H1 (cell line): ENCODE results near the gene MNAT1. TPM values are rescaled to one million over a fixed set of nuclear protein-coding genes. Genes with fewer than 3 reads are reported as not detected.

ENCODE experiments used
- CTCF ChIA-PET: fragments of 300-600 bp; sonication (Branson Sonifier 250); formaldehyde crosslinking; loops from one replicate; lab custom pipeline; 2021; ENCODE audit not compliant: partially characterized antibody; lab: Charles Lee
- POLR2A ChIA-PET: fragments of 300-600 bp; sonication (Branson Sonifier 250); formaldehyde crosslinking; loops from one replicate; lab custom pipeline; 2021; ENCODE audit warnings: inconsistent platforms; ENCODE audit not compliant: partially characterized antibody; lab: Charles Lee
- DNase-seq, 2 experiments: peaks; one replicate each; pipeline versions ENCODE4 v3.0.0 to v3.0.0-alpha.2; 2010 to 2022; ENCODE audit warnings: low spot score in 2 of 2, low read depth in 1 of 2, mixed read lengths in 1 of 2
- FAIRE-seq: peaks from 2 replicates; lab custom pipeline; 2011; peaks lifted over from hg19 to GRCh38; lab: Jason Lieb, UNC
- H2AFZ ChIP-seq: 2 replicates; pipeline ENCODE4 v1.8.1; 2012; ENCODE audit warnings: low read length, inconsistent platforms
- H2AK5ac ChIP-seq: 2 replicates; pipeline ENCODE4 v1.6.1; 2013; ENCODE audit warnings: low read depth, low read length
- H2BK120ac ChIP-seq: replicated peaks from 2 replicates; pipeline ENCODE3; 2013; ENCODE audit warnings: low read depth, low read length, inconsistent platforms
- H2BK12ac ChIP-seq: 2 replicates; pipeline ENCODE4 v1.6.1; 2013; ENCODE audit warnings: low read depth, low read length
- H2BK15ac ChIP-seq: 2 replicates; pipeline ENCODE4 v1.6.1; 2013; ENCODE audit warnings: low read length
- H2BK20ac ChIP-seq: 2 replicates; pipeline ENCODE4 v1.6.1; 2013; ENCODE audit warnings: low read length
- H2BK5ac ChIP-seq: 2 replicates; pipeline ENCODE4 v1.6.1; 2013; ENCODE audit warnings: low read depth, low read length
- H3K14ac ChIP-seq: 2 replicates; pipeline ENCODE4 v1.6.1; 2013; ENCODE audit warnings: inconsistent platforms; ENCODE audit not compliant: insufficient read length
- H3K18ac ChIP-seq: 2 replicates; pipeline ENCODE4 v1.6.1; 2013; ENCODE audit warnings: low read length; ENCODE audit errors: extremely low read depth
- H3K23ac ChIP-seq: 2 replicates; pipeline ENCODE4 v1.6.1; 2013; ENCODE audit warnings: inconsistent platforms; ENCODE audit not compliant: insufficient read length
- H3K23me2 ChIP-seq: 2 replicates; pipeline ENCODE4 v1.6.1; 2013; ENCODE audit warnings: low read depth, low read length
- H3K27ac ChIP-seq: 2 replicates; pipeline ENCODE4 v1.6.1; 2011; ENCODE audit warnings: low read depth, low read length, inconsistent platforms
- H3K27me3 ChIP-seq, 4 experiments: replicated peaks in 1 of 4; 1 replicate in 1 of 4; 2 replicates in 3 of 4; pipeline versions ENCODE4 v1.6.1 to v1.8.1; 2011 to 2013; ENCODE audit warnings: low read length in 3 of 4, mild to moderate bottlenecking in 3 of 4, inconsistent platforms in 2 of 4, mixed read lengths in 2 of 4, moderate library complexity in 1 of 4; ENCODE audit not compliant: control insufficient read depth in 3 of 4, insufficient read depth in 3 of 4; ENCODE audit errors: extremely low read depth in 1 of 4
- H3K36me3 ChIP-seq, 4 experiments: 2 replicates each; pipeline versions ENCODE4 v1.6.1 to v1.8.1; 2011 to 2013; ENCODE audit warnings: mild to moderate bottlenecking in 4 of 4, low read length in 3 of 4, moderate library complexity in 2 of 4, control low read depth in 1 of 4, inconsistent platforms in 1 of 4; ENCODE audit not compliant: insufficient read depth in 4 of 4, control insufficient read depth in 2 of 4
- H3K4ac ChIP-seq: replicated peaks from 2 replicates; pipeline ENCODE3; 2013; ENCODE audit warnings: low read length, low read depth, mixed read lengths, inconsistent platforms; ENCODE audit not compliant: insufficient read length
- H3K4me1 ChIP-seq, 4 experiments: replicated peaks in 1 of 4; 1 replicate in 1 of 4; 2 replicates in 3 of 4; pipeline versions ENCODE4 v1.6.1 to v1.8.1; 2011 to 2013; ENCODE audit warnings: low read length in 3 of 4, inconsistent platforms in 2 of 4, mixed read lengths in 1 of 4; ENCODE audit not compliant: insufficient read depth in 4 of 4, control insufficient read depth in 3 of 4
- H3K4me2 ChIP-seq, 2 experiments: 2 replicates each; pipeline versions ENCODE4 v1.6.1 to v1.8.1; 2011 to 2013; ENCODE audit warnings: low read depth in 2 of 2, low read length in 2 of 2, control low read depth in 1 of 2, inconsistent platforms in 1 of 2, mild to moderate bottlenecking in 1 of 2; ENCODE audit not compliant: insufficient read depth in 1 of 2
- H3K4me3 ChIP-seq, 4 experiments: fragments of 200-600, 300-600 bp in 1 of 4; sonication (generic), shearing (Covaris generic), sonication (Bioruptor Twin) in 1 of 4; 2 replicates each; pipeline versions ENCODE4 v1.5.1 to v1.8.1; 2011 to 2016; ENCODE audit warnings: low read length in 4 of 4, low read depth in 3 of 4, control low read depth in 2 of 4, inconsistent platforms in 2 of 4, mild to moderate bottlenecking in 2 of 4, mixed read lengths in 1 of 4, moderate library complexity in 1 of 4; ENCODE audit not compliant: insufficient read depth in 2 of 4; ENCODE audit errors: extremely low read depth in 1 of 4
- H3K56ac ChIP-seq: replicated peaks from 2 replicates; pipeline ENCODE3; 2013; ENCODE audit warnings: low read depth, mild to moderate bottlenecking, mixed read lengths, low read length, inconsistent platforms; ENCODE audit not compliant: insufficient read length
- H3K79me1 ChIP-seq: 2 replicates; pipeline ENCODE4 v1.6.1; 2013; ENCODE audit warnings: low read depth, low read length, control low read depth
- H3K79me2 ChIP-seq, 2 experiments: 2 replicates each; pipeline versions ENCODE4 v1.6.1 to v1.8.1; 2012 to 2013; ENCODE audit warnings: low read length in 2 of 2, mild to moderate bottlenecking in 2 of 2, inconsistent platforms in 1 of 2; ENCODE audit not compliant: insufficient read depth in 2 of 2, control insufficient read depth in 1 of 2
- H3K9ac ChIP-seq, 4 experiments: replicated peaks in 1 of 4; 1 replicate in 1 of 4; 2 replicates in 3 of 4; pipeline versions ENCODE4 v1.6.1 to v1.8.1; 2011 to 2013; ENCODE audit warnings: low read depth in 3 of 4, low read length in 3 of 4, control low read depth in 2 of 4, mild to moderate bottlenecking in 2 of 4, moderate library complexity in 2 of 4, inconsistent platforms in 1 of 4; ENCODE audit errors: extremely low read depth in 1 of 4
- H3K9me3 ChIP-seq, 2 experiments: 2 replicates each; pipeline versions ENCODE4 v1.6.1 to v1.8.1; 2012 to 2013; ENCODE audit warnings: mild to moderate bottlenecking in 2 of 2, moderate library complexity in 2 of 2, control low read depth in 1 of 2, inconsistent platforms in 1 of 2, low read depth in 1 of 2, low read length in 1 of 2, mixed read lengths in 1 of 2; ENCODE audit not compliant: insufficient read depth in 2 of 2
- H4K20me1 ChIP-seq, 2 experiments: replicated peaks in 1 of 2; 2 replicates each; pipeline versions ENCODE3 to v1.8.1; 2011 to 2013; ENCODE audit warnings: inconsistent platforms in 2 of 2, low read length in 2 of 2, mild to moderate bottlenecking in 1 of 2; ENCODE audit not compliant: insufficient read depth in 2 of 2, control insufficient read depth in 1 of 2
- H4K5ac ChIP-seq: 2 replicates; pipeline ENCODE4 v1.6.1; 2013; ENCODE audit warnings: low read length, low read depth, mixed read lengths, inconsistent platforms; ENCODE audit not compliant: insufficient read length
- H4K8ac ChIP-seq: 2 replicates; pipeline ENCODE4 v1.8.0; 2013; ENCODE audit warnings: mild to moderate bottlenecking, moderate library complexity, low read length, inconsistent platforms; ENCODE audit not compliant: insufficient read depth; ENCODE audit errors: extremely low read depth
- H4K91ac ChIP-seq: replicated peaks from 2 replicates; pipeline ENCODE3; 2013; ENCODE audit warnings: low read length, mixed read lengths, inconsistent platforms; ENCODE audit not compliant: insufficient read length
- CBX5 ChIP-seq: fragments of 300-800, 300-1000 bp; sonication (generic); IDR thresholded peaks from 2 replicates; pipeline ENCODE4 v1.7.1; 2016; ENCODE audit warnings: antibody characterized with exemption, low read length, low read depth
- WGBS, 2 experiments: shearing (Covaris generic) in 1 of 2; methylation state at CpG; one replicate each; pipeline versions ENCODE4 v1.1.6 to v1.1.7; 2013 to 2015; ENCODE audit warnings: low lambda C conversion rate in 2 of 2, mixed read lengths in 2 of 2, inconsistent platforms in 1 of 2, low coverage in 1 of 2, missing lambda C conversion rate in 1 of 2; ENCODE audit not compliant: insufficient replicate concordance in 2 of 2, insufficient coverage in 1 of 2, insufficient read length in 1 of 2; ENCODE audit errors: extremely low coverage in 1 of 2, missing lambda C conversion rate in 1 of 2; 5-methylcytosine and 5-hydroxymethylcytosine counted together
- polyA plus RNA-seq, 7 experiments: library from polyadenylated mRNA; depleted of rRNA in 3 of 7; stranded (reverse) in 5 of 7; unstranded in 2 of 7; fragments of >200 nt in 5 of 7; fragments of 200-250 nt in 2 of 7; gene quantifications; 1 replicate in 5 of 7; 2 replicates in 1 of 7; 4 replicates in 1 of 7; pipeline versions ENCODE4 v1.2.1 to v1.2.3, GENCODE V29; 2011 to 2013; ENCODE audit warnings: missing spikeins in 2 of 7, mixed read lengths in 2 of 7
- total RNA-seq: library from RNA; stranded (reverse); fragmentation: NEBNext Ultra II Directional; extraction: Animal tissue kit (Norgen Biotek cat#: 25700); gene quantifications from 2 replicates; pipeline ENCODE4 v1.2.1, GENCODE V29; 2021

The MNAT1 gene
- total and polyA plus RNA-seq, 2 of the 8 experiments (the other 6 are each of a cell fraction or from before 2014, with no cell fraction given): 34.7 to 52.1 TPM

GRCh38 chr14:60807971-60808370 lies 73.4 kb downstream of the MNAT1 start:
- Histone ChIP-seq H3K4ac (no peak overlapping the region), H3K9ac (no peak overlapping the region), H3K27ac (no peak overlapping the region), H2BK15ac (no peak overlapping the region), H4K91ac (no peak overlapping the region), H3K79me2 (no peaks in the 10 kb centered on the region), H3K36me3 (peaks cover 0 to 8% (median 0%) of the 10 kb centered on the region in 4 experiments; a peak in 2 of 8 replicates), H2AFZ (no peak overlapping the region), H3K18ac (no peak overlapping the region), H2BK5ac (no peak overlapping the region), H4K5ac (no peak overlapping the region), H4K8ac (no peak overlapping the region), H3K9me3 (no peaks in the 10 kb centered on the region), H2AK5ac (no peak overlapping the region), H3K79me1 (no peaks in the 10 kb centered on the region; the same call in 1 of the 2 replicates), H3K4me2 (no peak overlapping the region), H3K14ac (no peak overlapping the region), H2BK12ac (no peak overlapping the region), H3K4me1 (no peaks in the 10 kb centered on the region), H2BK120ac (no peak overlapping the region), H3K27me3 (no peaks in the 10 kb centered on the region), H2BK20ac (no peak overlapping the region), H4K20me1 (no peaks in the 10 kb centered on the region), H3K23ac (no peak overlapping the region), H3K56ac (no peak overlapping the region), H3K4me3 (no peak overlapping the region), H3K23me2 (no peaks in the 10 kb centered on the region)
- TF ChIP-seq CBX5: no peak
- FAIRE-seq: no peak
- ChIA-PET CTCF (interaction anchor here (1.1 kb wide), 1 partner anchor 1996 kb away, joined by 3 read pairs; no protein-coding TSS in a partner anchor), POLR2A (interaction anchor here (0.7 kb wide), 1 partner anchor 15 kb away, joined by 3 read pairs; no protein-coding TSS in a partner anchor)
- 94% methylated on average over 3 of the region's 3 CpGs; no CpG with 5 or more reads in 1 of the 2 experiments for WGBS, 2 experiments
- no peak for DNase-seq
